Kidney (tissue), 14 donors: ENCODE data around the gene FBN3. TPM values are rescaled to one million over a fixed set of nuclear protein-coding genes. Genes with fewer than 3 reads are reported as not detected.

ENCODE experiments used
- DNase-seq, 5 donors: peaks; one replicate each; pipeline ENCODE4 v3.0.0-alpha.2; 2013 to 2020
- FAIRE-seq: peaks from 2 replicates; lab custom pipeline; 2012; peaks lifted over from hg19 to GRCh38; lab: Jason Lieb, UNC
- H3K27ac ChIP-seq, 2 donors: one replicate each; pipeline ENCODE4 v1.7.0; 2013; ENCODE audit warnings: low read depth in 2 of 2, low read length in 2 of 2, inconsistent platforms in 1 of 2
- H3K27me3 ChIP-seq: one replicate; pipeline ENCODE4 v1.7.1; 2013; ENCODE audit warnings: low read length, inconsistent platforms; ENCODE audit not compliant: control insufficient read depth, insufficient read depth
- H3K36me3 ChIP-seq, 3 donors: one replicate each; pipeline versions ENCODE4 v1.7.0 to v1.7.1; 2013; ENCODE audit warnings: low read length in 3 of 3, control low read depth in 1 of 3, inconsistent platforms in 1 of 3; ENCODE audit not compliant: insufficient read depth in 3 of 3, control insufficient read depth in 2 of 3
- H3K4me1 ChIP-seq, 3 donors: one replicate each; pipeline versions ENCODE4 v1.7.0 to v1.7.1; 2013; ENCODE audit warnings: low read length in 3 of 3, inconsistent platforms in 1 of 3, low read depth in 1 of 3; ENCODE audit not compliant: control insufficient read depth in 2 of 3, insufficient read depth in 2 of 3
- H3K4me3 ChIP-seq, 3 donors: one replicate each; pipeline versions ENCODE4 v1.7.0 to v1.8.1; 2013; ENCODE audit warnings: low read length in 3 of 3, control low read depth in 1 of 3, inconsistent platforms in 1 of 3
- H3K9ac ChIP-seq, 3 donors: one replicate each; pipeline versions ENCODE4 v1.7.0 to v1.7.1; 2013; ENCODE audit warnings: low read length in 3 of 3, control low read depth in 1 of 3, inconsistent platforms in 1 of 3
- H3K9me3 ChIP-seq, 3 donors: one replicate each; pipeline versions ENCODE4 v1.7.0 to v1.7.1; 2013; ENCODE audit warnings: low read length in 3 of 3, control low read depth in 1 of 3, inconsistent platforms in 1 of 3; ENCODE audit not compliant: control insufficient read depth in 2 of 3, insufficient read depth in 1 of 3
- CTCF ChIP-seq: IDR thresholded peaks from 3 replicates; pipeline ENCODE4 v1.5.1; 2012; ENCODE audit warnings: mild to moderate bottlenecking, moderate library complexity, borderline replicate concordance; ENCODE audit not compliant: insufficient read depth; ENCODE audit errors: extremely low read depth
- intact Hi-C: fragments of 100-400 bp; cut with DNase I; formaldehyde crosslinking; loops from one replicate; pipeline ENCODE4 v1.11.1; 2022
- polyA plus RNA-seq: library from polyadenylated mRNA; stranded (reverse); fragments of 350-450 nt; fragmentation: Illumina TruSeq; extraction: RNeasy Lipid Tissue Mini Kit (QIAGEN cat#74804); gene quantifications from one replicate; pipeline ENCODE4 v1.2.3, GENCODE V29; 2014; ENCODE audit warnings: low read depth, low replicate concordance; ENCODE audit not compliant: insufficient read depth
- total RNA-seq: library from RNA; stranded (reverse); fragmentation: NEBNext Ultra II Directional; extraction: Animal tissue kit (Norgen Biotek cat#: 25700); gene quantifications from one replicate; pipeline ENCODE4 v1.2.1, GENCODE V29; 2021
- donor health status: control.
- donor health status: control.
- donor health status: control.
- donor health status: control.
- donor health status: control.
- donor health status: DM: yes; HTN: yes; CAD: no.
- donor health status: Normal renal cell carcinoma (clear cell type).

The FBN3 gene
- total and polyA plus RNA-seq, 2 donors from 2014 or later = 0.44 to 0.56 TPM

GRCh38 chr19:8042900-8043299 lies 106.5 kb downstream of the FBN3 start:
- H3K9ac ChIP-seq = no peak overlapping the region
- FAIRE-seq = no peak

DNA sequence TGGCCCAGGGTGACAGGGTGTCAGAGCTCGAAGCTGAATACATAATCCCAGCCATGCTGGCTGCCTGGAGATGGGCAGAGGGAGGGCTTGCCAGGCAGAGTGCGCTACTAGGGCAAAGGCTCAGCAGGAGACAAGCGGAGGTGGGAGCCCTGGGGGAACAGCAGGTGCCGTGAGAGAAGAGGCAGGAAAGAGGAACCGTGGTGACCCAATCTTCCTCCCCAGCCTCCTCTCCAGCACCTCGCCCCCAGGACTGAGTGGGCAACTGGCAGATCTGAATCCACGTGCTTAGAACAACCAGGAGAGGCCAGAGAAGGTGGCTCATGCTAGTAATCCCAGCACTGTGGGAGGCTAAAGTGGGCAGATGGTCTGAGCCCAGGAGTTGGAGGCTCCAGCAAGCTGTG lies 107.9 kb downstream of the FBN3 start:
- Histone ChIP-seq H3K9me3 (no peaks in the 10 kb centered on the region), H3K27me3 (no peaks in the 10 kb centered on the region), H3K9ac (no peak overlapping the region), H3K4me1 (no peaks in the 10 kb centered on the region), H3K27ac (no peak overlapping the region), H3K36me3 (no peaks in the 10 kb centered on the region), H3K4me3 (no peak overlapping the region)
- intact Hi-C loops = no loop called here
- FAIRE-seq (no peak), DNase-seq (no peak)
- no peak for TF ChIP-seq CTCF

More at GRCh38 chr19:8042900-8043299, 106.5 kb downstream of the FBN3 start:
- Histone ChIP-seq H3K27ac (no peak overlapping the region), H3K9me3 (no peaks in the 10 kb centered on the region), H3K27me3 (no peaks in the 10 kb centered on the region), H3K4me1 (no peaks in the 10 kb centered on the region), H3K4me3 (no peak overlapping the region), H3K36me3 (no peaks in the 10 kb centered on the region)
- intact Hi-C loops = no loop called here
- no peak for DNase-seq
- TF ChIP-seq CTCF = no peak

GRCh38 chr19:8039231-8039630 lies 110.2 kb downstream of the FBN3 start:
- TF ChIP-seq CTCF = no peak
- H3K9ac ChIP-seq = no peak overlapping the region
- intact Hi-C loops = no loop called here
- H3K27me3 ChIP-seq = no peaks in the 10 kb centered on the region
- no peak overlapping the region for H3K27ac ChIP-seq
- H3K4me3 ChIP-seq = no peak overlapping the region
- FAIRE-seq (no peak), DNase-seq (no peak)
- no peaks in the 10 kb centered on the region for H3K4me1 ChIP-seq
- no peaks in the 10 kb centered on the region for H3K9me3 ChIP-seq
- H3K36me3 ChIP-seq = no peaks in the 10 kb centered on the region

- Histone ChIP-seq H3K9me3 (no peaks in the 10 kb centered on the region), H3K36me3 (no peaks in the 10 kb centered on the region), H3K27me3 (no peaks in the 10 kb centered on the region), H3K27ac (no peak overlapping the region), H3K4me1 (no peaks in the 10 kb centered on the region), H3K9ac (no peak overlapping the region), H3K4me3 (no peak overlapping the region)
- intact Hi-C loops = no loop called here
- FAIRE-seq (no peak), DNase-seq (no peak)
- no peak for TF ChIP-seq CTCF
Measured at GRCh38 chr19:8038815-8039214, 110.6 kb downstream of the FBN3 start.
